Measurements from ENCODE around the gene ZGPAT. TPM values are rescaled to one million over a fixed set of nuclear protein-coding genes. Genes with fewer than 3 reads are reported as not detected.

The ZGPAT gene
- total RNA-seq, 1 donor from 2014 or later, result 50.4 TPM

DNA sequence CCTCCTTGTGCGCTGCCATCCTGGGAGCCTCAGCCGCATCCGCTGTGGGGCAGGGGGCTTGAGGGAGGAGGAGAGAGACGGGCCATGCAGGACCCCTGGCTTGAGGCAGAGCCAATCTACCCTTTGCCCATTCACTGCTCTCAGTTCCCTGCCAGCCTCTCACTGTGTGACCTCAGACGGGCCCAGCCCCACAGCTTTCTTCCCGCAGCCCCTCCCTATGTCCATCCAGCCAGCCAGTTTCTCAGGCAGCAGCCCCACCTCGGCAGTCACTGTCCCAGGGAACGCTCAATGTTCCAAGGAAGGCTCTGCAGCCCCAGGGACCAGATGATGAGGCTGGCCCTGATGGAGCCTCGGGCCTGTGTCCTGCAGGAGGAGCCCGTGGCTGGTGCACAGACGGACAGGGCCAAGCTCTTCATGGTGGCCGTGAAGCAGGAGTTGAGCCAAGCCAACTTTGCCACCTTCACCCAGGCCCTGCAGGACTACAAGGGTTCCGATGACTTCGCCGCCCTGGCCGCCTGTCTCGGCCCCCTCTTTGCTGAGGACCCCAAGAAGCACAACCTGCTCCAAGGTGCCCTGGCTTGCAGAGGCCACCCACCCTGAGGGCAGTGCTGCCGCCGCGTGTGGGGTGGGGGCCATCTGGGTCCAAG lies 15.3 kb upstream of the ZGPAT start:
- intact Hi-C loops (cut with micrococcal nuclease), result no loop called here

DNA sequence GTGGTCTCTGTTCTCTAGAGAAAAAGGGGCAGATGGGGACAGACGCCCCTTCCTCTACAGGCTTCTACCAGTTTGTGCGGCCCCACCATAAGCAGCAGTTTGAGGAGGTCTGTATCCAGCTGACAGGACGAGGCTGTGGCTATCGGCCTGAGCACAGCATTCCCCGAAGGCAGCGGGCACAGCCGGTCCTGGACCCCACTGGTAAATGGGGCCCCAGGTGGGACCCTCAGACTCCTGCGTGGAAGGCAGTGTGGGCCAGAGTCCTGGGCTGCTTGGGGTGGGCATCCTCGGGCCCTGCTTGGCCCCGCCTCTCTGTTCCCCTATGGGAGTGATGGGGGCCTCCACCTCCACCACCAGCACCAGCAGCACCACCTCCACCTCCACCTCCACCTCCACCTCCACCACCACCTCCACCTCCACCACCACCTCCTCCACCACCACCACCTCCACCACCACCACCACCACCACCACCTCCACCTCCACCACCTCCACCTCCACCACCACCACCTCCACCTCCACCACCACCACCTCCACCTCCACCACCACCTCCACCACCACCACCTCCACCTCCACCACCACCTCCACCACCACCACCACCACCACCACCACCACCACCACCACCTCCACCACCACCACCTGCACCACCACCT lies 14.6 kb upstream of the ZGPAT start:
- intact Hi-C loops (cut with micrococcal nuclease), result no loop called here

DNA sequence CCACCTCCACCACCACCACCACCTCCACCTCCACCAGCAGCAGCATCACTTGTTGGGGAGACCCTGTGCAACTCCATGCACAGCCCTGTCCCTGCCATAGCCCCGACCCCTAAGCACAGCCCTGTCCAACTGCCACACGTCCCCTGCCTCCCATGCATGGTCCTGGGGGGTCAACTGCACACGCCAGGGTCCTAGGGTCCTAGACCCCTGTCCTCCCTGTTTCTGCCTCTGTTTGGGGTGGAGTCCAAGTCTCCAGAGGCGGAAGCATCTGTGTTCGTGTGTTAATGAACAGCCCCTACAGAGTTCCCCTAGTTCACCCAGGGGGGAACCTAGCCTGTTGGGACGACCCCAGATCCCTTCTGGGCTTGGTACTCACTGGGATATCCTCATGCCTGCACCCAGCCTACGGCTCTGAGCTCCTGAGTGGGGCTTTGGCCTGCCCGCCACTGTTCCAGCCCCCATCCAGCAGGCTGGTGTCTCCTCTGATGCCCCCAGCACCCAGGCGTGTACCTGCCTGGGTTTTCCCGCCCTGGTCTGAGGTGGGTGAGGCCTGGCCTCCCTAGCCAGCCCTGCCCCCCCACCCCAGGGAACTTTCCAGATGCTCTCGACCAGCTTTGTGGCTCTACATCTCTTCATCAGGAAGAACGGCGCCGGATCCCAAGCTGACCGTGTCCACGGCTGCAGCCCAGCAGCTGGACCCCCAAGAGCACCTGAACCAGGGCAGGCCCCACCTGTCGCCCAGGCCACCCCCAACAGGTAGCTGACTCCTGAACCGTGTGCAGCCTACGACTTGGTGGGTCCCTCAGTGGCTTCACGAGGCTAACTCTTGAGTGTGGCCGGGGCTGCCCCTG lies 13.9 kb upstream of the ZGPAT start:
- intact Hi-C loops (cut with micrococcal nuclease), result no loop called here

DNA sequence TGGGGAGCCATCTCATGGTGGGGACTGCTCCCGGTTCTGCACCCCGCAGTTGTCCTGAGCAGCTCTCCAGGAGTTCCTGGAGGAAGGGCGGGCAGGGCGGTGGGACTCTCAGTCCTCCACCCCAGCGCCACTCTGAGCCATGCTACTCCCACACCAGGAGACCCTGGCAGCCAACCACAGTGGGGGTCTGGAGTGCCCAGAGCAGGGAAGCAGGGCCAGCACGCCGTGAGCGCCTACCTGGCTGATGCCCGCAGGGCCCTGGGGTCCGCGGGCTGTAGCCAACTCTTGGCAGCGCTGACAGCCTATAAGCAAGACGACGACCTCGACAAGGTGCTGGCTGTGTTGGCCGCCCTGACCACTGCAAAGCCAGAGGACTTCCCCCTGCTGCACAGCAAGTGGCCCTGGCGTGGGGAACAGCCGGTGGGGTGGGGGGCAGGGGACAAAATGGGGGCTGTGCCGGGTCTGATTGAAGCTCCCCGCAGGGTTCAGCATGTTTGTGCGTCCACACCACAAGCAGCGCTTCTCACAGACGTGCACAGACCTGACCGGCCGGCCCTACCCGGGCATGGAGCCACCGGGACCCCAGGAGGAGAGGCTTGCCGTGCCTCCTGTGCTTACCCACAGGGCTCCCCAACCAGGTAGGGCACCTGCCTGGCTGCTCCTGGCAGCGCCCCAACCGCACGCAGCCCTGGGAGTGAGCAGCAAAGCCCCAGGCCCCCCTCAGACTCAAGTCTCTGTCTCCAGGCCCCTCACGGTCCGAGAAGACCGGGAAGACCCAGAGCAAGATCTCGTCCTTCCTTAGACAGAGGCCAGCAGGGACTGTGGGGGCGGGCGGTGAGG lies 13.0 kb upstream of the ZGPAT start:
- intact Hi-C loops (cut with micrococcal nuclease), result no loop called here

DNA sequence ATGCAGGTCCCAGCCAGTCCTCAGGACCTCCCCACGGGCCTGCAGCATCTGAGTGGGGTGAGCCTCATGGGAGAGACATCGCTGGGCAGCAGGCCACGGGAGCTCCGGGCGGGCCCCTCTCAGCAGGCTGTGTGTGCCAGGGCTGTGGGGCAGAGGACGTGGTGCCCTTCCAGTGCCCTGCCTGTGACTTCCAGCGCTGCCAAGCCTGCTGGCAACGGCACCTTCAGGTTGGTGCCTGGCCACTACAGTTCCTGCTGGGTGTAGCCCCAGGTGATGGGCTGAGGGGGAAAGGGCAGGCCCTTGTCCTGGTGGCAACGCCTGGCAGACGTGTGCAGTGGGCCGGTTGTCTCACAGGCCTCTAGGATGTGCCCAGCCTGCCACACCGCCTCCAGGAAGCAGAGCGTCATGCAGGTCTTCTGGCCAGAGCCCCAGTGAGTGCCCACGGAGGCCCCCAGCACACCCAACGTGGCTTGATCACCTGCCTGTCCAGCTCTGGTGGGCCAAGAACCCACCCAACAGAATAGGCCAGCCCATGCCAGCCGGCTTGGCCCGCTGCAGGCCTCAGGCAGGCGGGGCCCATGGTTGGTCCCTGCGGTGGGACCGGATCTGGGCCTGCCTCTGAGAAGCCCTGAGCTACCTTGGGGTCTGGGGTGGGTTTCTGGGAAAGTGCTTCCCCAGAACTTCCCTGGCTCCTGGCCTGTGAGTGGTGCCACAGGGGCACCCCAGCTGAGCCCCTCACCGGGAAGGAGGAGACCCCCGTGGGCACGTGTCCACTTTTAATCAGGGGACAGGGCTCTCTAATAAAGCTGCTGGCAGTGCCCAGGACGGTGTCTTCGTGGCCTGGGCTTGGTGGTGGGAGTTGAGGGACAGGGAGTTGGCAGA lies 12.2 kb upstream of the ZGPAT start:
- intact Hi-C loops (cut with micrococcal nuclease), result no loop called here

DNA sequence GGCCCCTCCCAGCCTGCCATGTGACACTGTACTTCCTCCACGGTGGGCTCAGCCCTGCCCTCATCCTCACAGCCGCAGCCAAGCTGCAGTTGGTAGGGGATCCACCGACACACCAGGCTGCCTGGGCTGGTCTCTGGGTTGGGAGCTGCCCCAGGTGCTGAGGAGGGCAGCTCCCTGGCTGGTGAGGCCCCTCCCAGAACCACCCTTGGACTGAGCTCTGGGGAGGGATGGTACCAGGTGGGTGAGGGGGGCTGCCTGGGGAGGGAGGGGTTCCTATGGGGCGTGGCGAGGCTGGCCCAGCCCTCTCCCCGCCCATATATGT lies 11.6 kb upstream of the ZGPAT start:
- intact Hi-C loops (cut with micrococcal nuclease), result no loop called here

DNA sequence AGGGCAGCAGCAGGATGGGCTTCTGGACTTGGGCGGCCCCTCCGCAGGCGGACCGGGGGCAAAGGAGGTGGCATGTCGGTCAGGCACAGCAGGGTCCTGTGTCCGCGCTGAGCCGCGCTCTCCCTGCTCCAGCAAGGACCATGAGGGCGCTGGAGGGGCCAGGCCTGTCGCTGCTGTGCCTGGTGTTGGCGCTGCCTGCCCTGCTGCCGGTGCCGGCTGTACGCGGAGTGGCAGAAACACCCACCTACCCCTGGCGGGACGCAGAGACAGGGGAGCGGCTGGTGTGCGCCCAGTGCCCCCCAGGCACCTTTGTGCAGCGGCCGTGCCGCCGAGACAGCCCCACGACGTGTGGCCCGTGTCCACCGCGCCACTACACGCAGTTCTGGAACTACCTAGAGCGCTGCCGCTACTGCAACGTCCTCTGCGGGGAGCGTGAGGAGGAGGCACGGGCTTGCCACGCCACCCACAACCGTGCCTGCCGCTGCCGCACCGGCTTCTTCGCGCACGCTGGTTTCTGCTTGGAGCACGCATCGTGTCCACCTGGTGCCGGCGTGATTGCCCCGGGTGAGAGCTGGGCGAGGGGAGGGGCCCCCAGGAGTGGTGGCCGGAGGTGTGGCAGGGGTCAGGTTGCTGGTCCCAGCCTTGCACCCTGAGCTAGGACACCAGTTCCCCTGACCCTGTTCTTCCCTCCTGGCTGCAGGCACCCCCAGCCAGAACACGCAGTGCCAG lies 11.0 kb upstream of the ZGPAT start, which contains the start of gene TNFRSF6B:
TSS of gene TNFRSF6B (plus strand) at position 25 of the 729 bp plus-strand sequence. CDS start at position 141, 116 bp downstream.
- intact Hi-C loops (cut with micrococcal nuclease), result no loop called here

DNA sequence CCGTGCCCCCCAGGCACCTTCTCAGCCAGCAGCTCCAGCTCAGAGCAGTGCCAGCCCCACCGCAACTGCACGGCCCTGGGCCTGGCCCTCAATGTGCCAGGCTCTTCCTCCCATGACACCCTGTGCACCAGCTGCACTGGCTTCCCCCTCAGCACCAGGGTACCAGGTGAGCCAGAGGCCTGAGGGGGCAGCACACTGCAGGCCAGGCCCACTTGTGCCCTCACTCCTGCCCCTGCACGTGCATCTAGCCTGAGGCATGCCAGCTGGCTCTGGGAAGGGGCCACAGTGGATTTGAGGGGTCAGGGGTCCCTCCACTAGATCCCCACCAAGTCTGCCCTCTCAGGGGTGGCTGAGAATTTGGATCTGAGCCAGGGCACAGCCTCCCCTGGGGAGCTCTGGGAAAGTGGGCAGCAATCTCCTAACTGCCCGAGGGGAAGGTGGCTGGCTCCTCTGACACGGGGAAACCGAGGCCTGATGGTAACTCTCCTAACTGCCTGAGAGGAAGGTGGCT lies 10.4 kb upstream of the ZGPAT start:
- intact Hi-C loops (cut with micrococcal nuclease), result no loop called here

DNA sequence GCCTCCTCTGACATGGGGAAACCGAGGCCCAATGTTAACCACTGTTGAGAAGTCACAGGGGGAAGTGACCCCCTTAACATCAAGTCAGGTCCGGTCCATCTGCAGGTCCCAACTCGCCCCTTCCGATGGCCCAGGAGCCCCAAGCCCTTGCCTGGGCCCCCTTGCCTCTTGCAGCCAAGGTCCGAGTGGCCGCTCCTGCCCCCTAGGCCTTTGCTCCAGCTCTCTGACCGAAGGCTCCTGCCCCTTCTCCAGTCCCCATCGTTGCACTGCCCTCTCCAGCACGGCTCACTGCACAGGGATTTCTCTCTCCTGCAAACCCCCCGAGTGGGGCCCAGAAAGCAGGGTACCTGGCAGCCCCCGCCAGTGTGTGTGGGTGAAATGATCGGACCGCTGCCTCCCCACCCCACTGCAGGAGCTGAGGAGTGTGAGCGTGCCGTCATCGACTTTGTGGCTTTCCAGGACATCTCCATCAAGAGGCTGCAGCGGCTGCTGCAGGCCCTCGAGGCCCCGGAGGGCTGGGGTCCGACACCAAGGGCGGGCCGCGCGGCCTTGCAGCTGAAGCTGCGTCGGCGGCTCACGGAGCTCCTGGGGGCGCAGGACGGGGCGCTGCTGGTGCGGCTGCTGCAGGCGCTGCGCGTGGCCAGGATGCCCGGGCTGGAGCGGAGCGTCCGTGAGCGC lies 9.8 kb upstream of the ZGPAT start:
- intact Hi-C loops (cut with micrococcal nuclease), result loop anchor here (1.0 kb wide), 1 partner anchor 9 kb away; the partner anchor contains the start of gene ARFRP1

DNA sequence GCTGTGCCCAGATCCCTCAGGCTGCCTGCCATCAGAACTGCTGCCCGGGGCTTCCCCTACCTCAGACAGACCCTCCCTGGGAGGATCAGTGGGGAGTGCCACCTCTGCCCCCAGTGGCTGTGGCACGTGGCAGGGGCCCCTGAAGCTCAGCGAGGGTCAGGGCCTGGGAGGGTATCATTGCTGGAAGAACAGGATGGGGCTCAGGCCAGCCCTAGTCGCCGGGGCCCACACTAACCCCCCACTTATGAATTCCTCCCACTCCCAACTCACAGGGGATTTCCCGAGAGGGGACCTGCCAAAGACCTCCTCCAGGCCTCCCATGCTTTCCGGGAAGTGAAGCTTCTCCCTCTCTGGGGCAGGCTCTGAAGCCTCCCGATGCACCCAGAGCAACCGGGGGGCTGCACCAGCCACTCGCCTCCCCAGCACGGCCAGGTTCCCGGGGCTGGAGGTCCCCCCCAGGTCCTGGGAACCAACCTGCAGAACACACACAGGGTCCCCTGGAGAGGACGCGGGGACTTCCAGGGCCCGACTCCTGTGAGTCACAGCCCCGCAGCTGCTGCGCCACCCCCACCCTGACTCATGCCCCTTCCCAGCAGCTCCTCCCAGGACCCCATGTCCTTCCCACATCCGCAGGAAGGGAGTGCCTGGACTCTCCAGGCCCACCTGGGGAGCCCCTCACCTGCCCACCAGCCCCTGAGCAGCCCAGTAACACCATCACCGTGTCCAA lies 8.9 kb upstream of the ZGPAT start:
- intact Hi-C loops (cut with micrococcal nuclease), result loop anchor here (1.0 kb wide), 1 partner anchor 8 kb away; the partner anchor contains the start of gene ARFRP1

DNA sequence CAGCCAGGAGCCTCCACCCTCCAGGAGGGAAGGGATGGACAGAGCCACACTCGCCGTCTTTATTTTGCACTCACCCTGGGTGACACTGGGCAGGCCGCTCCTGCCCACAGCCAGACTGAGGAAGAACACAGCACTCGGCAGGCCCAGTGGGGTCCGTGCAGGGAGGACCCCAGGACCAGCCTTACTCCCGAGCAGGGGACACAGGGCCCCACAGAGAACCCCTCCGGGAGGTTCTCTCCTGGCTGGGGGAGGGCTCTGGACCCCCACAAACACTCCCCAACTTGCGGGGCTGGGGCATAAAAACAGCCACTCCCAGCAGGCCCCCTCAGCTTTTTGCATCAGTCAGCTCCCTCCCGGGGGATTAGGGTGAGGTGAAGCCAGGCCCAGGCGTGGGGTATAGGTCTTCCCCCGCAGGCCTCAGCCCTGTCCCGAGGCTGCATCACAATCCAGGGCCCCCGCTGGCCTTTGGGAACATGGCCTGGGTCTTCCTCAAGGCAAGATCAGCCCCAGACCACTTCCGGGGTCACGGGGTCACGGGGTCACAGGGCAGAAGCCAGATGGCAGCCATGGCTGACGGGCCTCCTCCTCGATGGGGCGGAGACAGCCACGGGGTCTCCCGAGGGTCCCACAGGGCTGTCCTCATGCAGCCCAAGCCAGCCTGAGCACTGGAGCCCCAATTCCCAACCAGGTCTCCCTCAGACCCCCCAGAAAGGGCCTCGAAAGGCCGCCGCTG lies 8.2 kb upstream of the ZGPAT start:
- intact Hi-C loops (cut with micrococcal nuclease), result no loop called here

DNA sequence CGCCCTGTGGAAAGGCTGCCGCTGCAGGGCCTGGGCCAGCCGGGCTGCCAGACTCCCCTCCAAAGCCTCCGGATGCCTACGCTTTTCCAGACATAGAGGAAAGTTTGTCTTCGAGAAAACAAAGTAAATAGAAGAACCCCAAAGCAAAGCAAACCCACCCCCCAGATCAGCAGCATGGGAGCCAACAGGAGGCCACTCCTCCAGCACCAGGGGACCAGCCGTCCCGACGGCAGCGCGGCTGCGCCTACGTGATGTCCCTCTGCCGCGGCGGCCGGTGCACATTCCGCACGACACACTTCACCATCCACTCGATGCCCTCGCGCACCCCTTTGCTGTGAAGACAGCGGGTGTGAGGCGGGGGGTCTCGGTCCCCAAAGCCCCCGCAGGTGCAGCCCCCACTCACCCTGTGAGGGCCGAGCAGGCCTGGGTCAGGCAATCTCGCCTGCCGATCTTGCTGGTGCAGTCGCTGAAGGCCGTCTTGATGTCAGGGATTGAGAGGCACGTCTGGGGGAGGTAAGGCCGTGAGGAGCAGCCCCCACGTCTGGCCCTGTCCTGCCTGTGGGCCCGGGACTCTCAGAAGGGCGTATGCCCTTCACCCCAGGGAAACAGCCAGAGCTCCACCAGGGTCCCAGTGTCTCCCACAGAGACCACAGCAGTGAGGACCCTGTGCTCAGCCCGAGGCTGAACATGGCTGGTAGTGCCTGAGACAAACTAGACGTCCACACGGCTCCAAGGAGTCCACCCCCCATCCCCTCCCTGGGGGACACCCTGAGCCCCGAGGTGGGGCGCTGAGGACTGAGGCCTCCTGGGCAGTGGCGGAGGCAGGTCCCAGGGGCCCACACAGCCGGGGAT lies 7.4 kb upstream of the ZGPAT start:
- intact Hi-C loops (cut with micrococcal nuclease), result no loop called here

DNA sequence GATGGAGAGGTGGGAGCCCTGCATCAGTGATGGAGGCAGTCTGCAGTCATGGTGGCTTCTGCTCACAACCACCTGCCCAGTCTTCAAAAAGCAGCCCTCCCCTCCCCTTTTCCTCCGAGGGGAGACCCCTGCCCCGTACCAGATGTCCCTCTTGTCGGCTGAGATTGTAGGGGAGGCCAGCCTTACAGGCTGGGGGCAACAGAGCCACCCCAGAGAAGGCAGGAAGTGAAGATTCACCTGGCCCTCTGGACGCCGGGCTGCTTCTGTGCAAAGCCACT lies 6.8 kb upstream of the ZGPAT start:
- intact Hi-C loops (cut with micrococcal nuclease), result no loop called here

DNA sequence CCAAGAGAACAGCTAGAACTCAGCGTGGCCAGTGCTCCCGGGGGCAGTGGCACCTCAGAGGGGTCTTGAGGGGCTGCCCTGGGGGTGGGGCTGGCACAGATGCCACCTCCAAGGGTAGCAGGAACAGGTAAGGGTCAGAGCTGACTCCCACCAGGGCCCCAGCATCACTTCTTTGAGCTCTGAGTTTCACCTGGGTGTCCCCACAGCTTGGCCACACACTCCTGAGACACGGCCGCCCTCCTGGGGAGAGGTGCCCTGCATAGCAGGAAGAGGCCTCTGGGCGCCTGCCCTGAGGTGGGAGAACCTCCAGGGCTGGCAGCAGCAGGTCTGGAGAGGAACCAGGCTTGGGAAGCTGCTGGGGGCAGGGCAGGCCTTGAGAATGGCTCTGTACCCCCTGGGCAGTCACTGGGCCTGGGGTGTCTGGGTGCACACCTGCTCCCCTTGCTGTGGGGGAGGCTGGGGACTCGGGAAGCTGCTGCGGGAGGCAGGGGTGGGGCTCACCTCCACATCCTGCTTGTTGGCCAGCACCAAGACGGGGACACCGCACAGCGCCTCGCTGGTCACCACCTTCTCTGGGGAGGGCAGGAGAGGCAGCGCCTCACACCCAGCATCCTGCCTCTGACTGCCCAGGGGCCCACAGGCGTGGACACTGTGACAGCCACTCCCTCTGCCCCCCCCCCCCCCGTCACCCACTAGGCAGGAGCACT lies 6.4 kb upstream of the ZGPAT start:
- intact Hi-C loops (cut with micrococcal nuclease), result no loop called here

DNA sequence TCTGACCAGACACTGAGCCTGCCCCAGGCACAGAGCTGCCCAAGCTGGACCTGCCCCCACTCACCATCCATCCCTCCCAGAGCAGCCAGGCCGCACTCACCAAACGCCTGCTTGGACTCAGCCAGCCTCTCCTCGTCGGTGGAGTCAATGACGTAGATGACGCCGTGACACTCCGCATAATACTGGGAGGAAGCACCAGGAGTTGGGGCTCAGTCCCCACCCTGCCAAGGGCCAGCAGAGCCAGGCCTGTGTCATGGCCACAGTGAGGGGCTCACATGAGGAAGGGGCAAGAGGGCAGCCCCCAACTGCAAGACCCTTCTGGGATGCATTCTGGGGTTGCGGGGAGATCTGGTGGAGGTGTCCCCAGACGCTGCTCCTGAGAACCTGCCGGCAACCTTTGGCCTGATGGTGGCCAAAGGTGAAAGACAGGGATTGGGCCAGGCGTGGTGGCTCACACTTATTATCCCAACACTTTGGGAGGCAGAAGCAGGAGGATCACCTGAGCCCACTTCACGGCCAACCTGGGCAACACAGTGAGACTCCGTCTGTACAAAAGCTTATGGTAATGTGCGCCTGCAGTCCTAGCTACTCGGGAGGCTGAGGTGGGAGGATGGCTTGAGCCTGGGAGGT lies 5.7 kb upstream of the ZGPAT start:
- intact Hi-C loops (cut with micrococcal nuclease), result no loop called here
